Endometrium (tissue), 2 donors: ENCODE data around the gene SBF1.
"Not testable (repeated sequence)": the region's sequence is repeated elsewhere in the genome, so short reads cannot be mapped to it uniquely, and the experiment has no call there.

Experiments
- FAIRE-seq: peaks from 2 replicates; lab custom pipeline; 2012; peaks lifted over from hg19 to GRCh38; lab: Jason Lieb, UNC
- donor health status: control.
- donor health status: control.

Gene SBF1

GRCh38 chr22:50474710-50475651, at the start of gene SBF1:
Gene SBF1 (minus strand): TSS chr22:50475035. CDS start chr22:50474840, 195 bp downstream.
- FAIRE-seq: no peak

- no peak for FAIRE-seq
Measured at GRCh38 chr22:50523806-50524675, 49.2 kb upstream of the SBF1 start.

- no peak for FAIRE-seq
Measured at GRCh38 chr22:50523458-50523805, 48.6 kb upstream of the SBF1 start.

GRCh38 chr22:50522806-50523438, 48.1 kb upstream of the SBF1 start:
- no peak for FAIRE-seq

- FAIRE-seq: no peak
Measured at GRCh38 chr22:50522208-50522805, 47.5 kb upstream of the SBF1 start.

- FAIRE-seq: no peak
Measured at GRCh38 chr22:50521710-50522109, 46.9 kb upstream of the SBF1 start.

- no peak for FAIRE-seq
Measured at GRCh38 chr22:50520826-50521453, 46.1 kb upstream of the SBF1 start.

- not testable (repeated sequence) for FAIRE-seq
Measured at GRCh38 chr22:50520184-50520583, 45.3 kb upstream of the SBF1 start.

GRCh38 chr22:50519151-50519550, 44.3 kb upstream of the SBF1 start:
- FAIRE-seq: no peak

GRCh38 chr22:50518606-50519005, 43.8 kb upstream of the SBF1 start:
- FAIRE-seq: no peak

- FAIRE-seq: no peak
Measured at GRCh38 chr22:50517495-50518260, 42.8 kb upstream of the SBF1 start.

- no peak for FAIRE-seq
Measured at GRCh38 chr22:50516891-50517290, 42.1 kb upstream of the SBF1 start.

- no peak for FAIRE-seq
Measured at GRCh38 chr22:50516068-50516467, 41.2 kb upstream of the SBF1 start.

GRCh38 chr22:50513175-50513574, 38.3 kb upstream of the SBF1 start:
- FAIRE-seq: no peak

- no peak for FAIRE-seq
Measured at GRCh38 chr22:50508897-50509296, 34.1 kb upstream of the SBF1 start.

- FAIRE-seq: no peak
Measured at GRCh38 chr22:50507991-50508884, 33.4 kb upstream of the SBF1 start, which contains the start of gene NCAPH2. Gene NCAPH2 (plus strand): TSS chr22:50508224. CDS start chr22:50508338, 114 bp downstream.

- no peak for FAIRE-seq
Measured at GRCh38 chr22:50507421-50507990, 32.7 kb upstream of the SBF1 start, which contains the start of gene LMF2. Gene LMF2 (minus strand): TSS chr22:50507702. CDS start chr22:50507675, 27 bp downstream.

- FAIRE-seq: no peak
Measured at GRCh38 chr22:50506611-50507420, 32.0 kb upstream of the SBF1 start.
